Measurements from ENCODE around the gene MYZAP. TPM values are rescaled to one million over a fixed set of nuclear protein-coding genes. Genes with fewer than 3 reads are reported as not detected.

MYZAP gene
- total and polyA plus RNA-seq, 2 experiments from 2014 or later, result 1.0 to 1.5 TPM

DNA sequence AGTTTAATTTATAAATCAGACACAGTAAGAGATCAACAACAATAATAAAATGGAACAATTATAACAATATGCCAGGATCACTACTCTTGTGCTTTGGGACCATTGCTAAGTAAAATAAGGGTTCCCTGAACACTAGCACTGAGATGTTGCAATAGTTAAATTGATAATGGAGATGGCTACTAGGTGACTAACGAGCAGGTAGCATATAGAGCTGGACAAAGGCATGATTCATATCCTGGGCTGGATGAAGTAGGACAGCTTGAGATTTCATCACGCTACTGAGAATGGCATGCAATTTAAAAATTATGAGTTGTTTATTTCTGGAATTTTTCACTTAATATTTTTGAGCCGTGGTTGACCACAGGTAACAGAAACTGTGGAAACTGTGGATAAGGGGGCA, 20.7 kb upstream of the MYZAP start:
- Mint-ChIP-seq H3K27ac (no peak overlapping the region), H3K36me3 (ENCODE audit: low read depth) (no peaks in the 10 kb centered on the region), H3K9me3 (no peaks in the 10 kb centered on the region), H3K4me1 (peaks cover 7% of the 10 kb centered on the region), H3K27me3 (ENCODE audit: insufficient read depth, low read depth, poor library complexity) (no peaks in the 10 kb centered on the region), H3K4me3 (no peak overlapping the region)
- Histone ChIP-seq H3K4me3 (no peak overlapping the region), H3K4me2 (no peak overlapping the region), H3K9me2 (ENCODE audit: insufficient read depth) (no peaks in the 10 kb centered on the region; the same call in 1 of the 2 replicates), H2AFZ (no peak overlapping the region), H3K79me2 (replicated peaks; ENCODE audit: insufficient read depth) (no peaks in the 10 kb centered on the region), H3K27me3 (ENCODE audit: insufficient read depth) (no peaks in the 10 kb centered on the region), H4K20me1 (replicated peaks; ENCODE audit: insufficient read depth) (no peaks in the 10 kb centered on the region), H3K4me1 (ENCODE audit: insufficient read depth) (0 out of 2 replicates have a peak, but pooled peaks cover 3% of the 10 kb centered on the region), H3K36me3 (ENCODE audit: insufficient read depth) (no peaks in the 10 kb centered on the region), H3F3A (replicated peaks; ENCODE audit: low read depth) (no peaks in the 10 kb centered on the region), H3K27ac (ENCODE audit: low read depth) (no peak overlapping the region)
- TF ChIP-seq EZH2phosphoT487 (IDR thresholded peaks at IDR 0.05; ENCODE audit: unreplicated experiment) (no peak), CREB1 (CRISPR knock-in tag; IDR thresholded peaks at IDR 0.05; ENCODE audit: low read depth) (no peak), STAT1 (IDR thresholded peaks at IDR 0.05; ENCODE audit: unreplicated experiment) (no peak), ZNF114 (CRISPR knock-in tag; IDR thresholded peaks at IDR 0.05) (no peak), NANOG (IDR thresholded peaks at IDR 0.05; ENCODE audit: borderline replicate concordance) (no peak), ZNF331 (CRISPR knock-in tag; IDR thresholded peaks at IDR 0.05; ENCODE audit: low read depth) (no peak), EZH2 (IDR thresholded peaks at IDR 0.05; ENCODE audit: low read depth, unreplicated experiment) (no peak), POLR2AphosphoS5 (IDR thresholded peaks at IDR 0.05; ENCODE audit: low read depth) (no peak), JUNB (IDR thresholded peaks at IDR 0.05; ENCODE audit: unreplicated experiment) (no peak)
- TF ChIP-seq, protein P1, sequence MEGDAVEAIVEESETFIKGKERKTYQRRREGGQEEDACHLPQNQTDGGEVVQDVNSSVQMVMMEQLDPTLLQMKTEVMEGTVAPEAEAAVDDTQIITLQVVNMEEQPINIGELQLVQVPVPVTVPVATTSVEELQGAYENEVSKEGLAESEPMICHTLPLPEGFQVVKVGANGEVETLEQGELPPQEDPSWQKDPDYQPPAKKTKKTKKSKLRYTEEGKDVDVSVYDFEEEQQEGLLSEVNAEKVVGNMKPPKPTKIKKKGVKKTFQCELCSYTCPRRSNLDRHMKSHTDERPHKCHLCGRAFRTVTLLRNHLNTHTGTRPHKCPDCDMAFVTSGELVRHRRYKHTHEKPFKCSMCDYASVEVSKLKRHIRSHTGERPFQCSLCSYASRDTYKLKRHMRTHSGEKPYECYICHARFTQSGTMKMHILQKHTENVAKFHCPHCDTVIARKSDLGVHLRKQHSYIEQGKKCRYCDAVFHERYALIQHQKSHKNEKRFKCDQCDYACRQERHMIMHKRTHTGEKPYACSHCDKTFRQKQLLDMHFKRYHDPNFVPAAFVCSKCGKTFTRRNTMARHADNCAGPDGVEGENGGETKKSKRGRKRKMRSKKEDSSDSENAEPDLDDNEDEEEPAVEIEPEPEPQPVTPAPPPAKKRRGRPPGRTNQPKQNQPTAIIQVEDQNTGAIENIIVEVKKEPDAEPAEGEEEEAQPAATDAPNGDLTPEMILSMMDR (conservative IDR thresholded peaks at IDR 0.05; ENCODE audit: low read depth in 2 of 2), result no peak
- TF ChIP-seq, protein P2, sequence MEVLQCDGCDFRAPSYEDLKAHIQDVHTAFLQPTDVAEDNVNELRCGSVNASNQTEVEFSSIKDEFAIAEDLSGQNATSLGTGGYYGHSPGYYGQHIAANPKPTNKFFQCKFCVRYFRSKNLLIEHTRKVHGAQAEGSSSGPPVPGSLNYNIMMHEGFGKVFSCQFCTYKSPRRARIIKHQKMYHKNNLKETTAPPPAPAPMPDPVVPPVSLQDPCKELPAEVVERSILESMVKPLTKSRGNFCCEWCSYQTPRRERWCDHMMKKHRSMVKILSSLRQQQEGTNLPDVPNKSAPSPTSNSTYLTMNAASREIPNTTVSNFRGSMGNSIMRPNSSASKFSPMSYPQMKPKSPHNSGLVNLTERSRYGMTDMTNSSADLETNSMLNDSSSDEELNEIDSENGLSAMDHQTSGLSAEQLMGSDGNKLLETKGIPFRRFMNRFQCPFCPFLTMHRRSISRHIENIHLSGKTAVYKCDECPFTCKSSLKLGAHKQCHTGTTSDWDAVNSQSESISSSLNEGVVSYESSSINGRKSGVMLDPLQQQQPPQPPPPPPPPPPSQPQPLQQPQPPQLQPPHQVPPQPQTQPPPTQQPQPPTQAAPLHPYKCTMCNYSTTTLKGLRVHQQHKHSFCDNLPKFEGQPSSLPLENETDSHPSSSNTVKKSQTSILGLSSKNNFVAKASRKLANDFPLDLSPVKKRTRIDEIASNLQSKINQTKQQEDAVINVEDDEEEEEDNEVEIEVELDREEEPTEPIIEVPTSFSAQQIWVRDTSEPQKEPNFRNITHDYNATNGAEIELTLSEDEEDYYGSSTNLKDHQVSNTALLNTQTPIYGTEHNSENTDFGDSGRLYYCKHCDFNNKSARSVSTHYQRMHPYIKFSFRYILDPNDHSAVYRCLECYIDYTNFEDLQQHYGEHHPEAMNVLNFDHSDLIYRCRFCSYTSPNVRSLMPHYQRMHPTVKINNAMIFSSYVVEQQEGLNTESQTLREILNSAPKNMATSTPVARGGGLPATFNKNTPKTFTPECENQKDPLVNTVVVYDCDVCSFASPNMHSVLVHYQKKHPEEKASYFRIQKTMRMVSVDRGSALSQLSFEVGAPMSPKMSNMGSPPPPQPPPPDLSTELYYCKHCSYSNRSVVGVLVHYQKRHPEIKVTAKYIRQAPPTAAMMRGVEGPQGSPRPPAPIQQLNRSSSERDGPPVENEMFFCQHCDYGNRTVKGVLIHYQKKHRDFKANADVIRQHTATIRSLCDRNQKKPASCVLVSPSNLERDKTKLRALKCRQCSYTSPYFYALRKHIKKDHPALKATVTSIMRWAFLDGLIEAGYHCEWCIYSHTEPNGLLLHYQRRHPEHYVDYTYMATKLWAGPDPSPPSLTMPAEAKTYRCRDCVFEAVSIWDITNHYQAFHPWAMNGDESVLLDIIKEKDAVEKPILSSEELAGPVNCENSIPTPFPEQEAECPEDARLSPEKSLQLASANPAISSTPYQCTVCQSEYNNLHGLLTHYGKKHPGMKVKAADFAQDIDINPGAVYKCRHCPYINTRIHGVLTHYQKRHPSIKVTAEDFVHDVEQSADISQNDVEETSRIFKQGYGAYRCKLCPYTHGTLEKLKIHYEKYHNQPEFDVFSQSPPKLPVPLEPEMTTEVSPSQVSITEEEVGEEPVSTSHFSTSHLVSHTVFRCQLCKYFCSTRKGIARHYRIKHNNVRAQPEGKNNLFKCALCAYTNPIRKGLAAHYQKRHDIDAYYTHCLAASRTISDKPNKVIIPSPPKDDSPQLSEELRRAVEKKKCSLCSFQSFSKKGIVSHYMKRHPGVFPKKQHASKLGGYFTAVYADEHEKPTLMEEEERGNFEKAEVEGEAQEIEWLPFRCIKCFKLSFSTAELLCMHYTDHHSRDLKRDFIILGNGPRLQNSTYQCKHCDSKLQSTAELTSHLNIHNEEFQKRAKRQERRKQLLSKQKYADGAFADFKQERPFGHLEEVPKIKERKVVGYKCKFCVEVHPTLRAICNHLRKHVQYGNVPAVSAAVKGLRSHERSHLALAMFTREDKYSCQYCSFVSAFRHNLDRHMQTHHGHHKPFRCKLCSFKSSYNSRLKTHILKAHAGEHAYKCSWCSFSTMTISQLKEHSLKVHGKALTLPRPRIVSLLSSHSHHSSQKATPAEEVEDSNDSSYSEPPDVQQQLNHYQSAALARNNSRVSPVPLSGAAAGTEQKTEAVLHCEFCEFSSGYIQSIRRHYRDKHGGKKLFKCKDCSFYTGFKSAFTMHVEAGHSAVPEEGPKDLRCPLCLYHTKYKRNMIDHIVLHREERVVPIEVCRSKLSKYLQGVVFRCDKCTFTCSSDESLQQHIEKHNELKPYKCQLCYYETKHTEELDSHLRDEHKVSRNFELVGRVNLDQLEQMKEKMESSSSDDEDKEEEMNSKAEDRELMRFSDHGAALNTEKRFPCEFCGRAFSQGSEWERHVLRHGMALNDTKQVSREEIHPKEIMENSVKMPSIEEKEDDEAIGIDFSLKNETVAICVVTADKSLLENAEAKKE (CRISPR knock-in tag; IDR thresholded peaks at IDR 0.05), result no peak
- TF ChIP-seq, protein P3, sequence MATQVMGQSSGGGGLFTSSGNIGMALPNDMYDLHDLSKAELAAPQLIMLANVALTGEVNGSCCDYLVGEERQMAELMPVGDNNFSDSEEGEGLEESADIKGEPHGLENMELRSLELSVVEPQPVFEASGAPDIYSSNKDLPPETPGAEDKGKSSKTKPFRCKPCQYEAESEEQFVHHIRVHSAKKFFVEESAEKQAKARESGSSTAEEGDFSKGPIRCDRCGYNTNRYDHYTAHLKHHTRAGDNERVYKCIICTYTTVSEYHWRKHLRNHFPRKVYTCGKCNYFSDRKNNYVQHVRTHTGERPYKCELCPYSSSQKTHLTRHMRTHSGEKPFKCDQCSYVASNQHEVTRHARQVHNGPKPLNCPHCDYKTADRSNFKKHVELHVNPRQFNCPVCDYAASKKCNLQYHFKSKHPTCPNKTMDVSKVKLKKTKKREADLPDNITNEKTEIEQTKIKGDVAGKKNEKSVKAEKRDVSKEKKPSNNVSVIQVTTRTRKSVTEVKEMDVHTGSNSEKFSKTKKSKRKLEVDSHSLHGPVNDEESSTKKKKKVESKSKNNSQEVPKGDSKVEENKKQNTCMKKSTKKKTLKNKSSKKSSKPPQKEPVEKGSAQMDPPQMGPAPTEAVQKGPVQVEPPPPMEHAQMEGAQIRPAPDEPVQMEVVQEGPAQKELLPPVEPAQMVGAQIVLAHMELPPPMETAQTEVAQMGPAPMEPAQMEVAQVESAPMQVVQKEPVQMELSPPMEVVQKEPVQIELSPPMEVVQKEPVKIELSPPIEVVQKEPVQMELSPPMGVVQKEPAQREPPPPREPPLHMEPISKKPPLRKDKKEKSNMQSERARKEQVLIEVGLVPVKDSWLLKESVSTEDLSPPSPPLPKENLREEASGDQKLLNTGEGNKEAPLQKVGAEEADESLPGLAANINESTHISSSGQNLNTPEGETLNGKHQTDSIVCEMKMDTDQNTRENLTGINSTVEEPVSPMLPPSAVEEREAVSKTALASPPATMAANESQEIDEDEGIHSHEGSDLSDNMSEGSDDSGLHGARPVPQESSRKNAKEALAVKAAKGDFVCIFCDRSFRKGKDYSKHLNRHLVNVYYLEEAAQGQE (IDR thresholded peaks at IDR 0.05; ENCODE audit: unreplicated experiment), result no peak
- TF ChIP-seq, protein P4, sequence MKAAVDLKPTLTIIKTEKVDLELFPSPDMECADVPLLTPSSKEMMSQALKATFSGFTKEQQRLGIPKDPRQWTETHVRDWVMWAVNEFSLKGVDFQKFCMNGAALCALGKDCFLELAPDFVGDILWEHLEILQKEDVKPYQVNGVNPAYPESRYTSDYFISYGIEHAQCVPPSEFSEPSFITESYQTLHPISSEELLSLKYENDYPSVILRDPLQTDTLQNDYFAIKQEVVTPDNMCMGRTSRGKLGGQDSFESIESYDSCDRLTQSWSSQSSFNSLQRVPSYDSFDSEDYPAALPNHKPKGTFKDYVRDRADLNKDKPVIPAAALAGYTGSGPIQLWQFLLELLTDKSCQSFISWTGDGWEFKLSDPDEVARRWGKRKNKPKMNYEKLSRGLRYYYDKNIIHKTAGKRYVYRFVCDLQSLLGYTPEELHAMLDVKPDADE (IDR thresholded peaks at IDR 0.05), result no peak
- ATAC-seq (no peak), DNase-seq (ENCODE audit: low spot score) (no peak)
